GM18868 (cell line): ENCODE measurements around the gene ARHGAP18.

Experiments
- ATAC-seq: cut with Tn5 transposase; IDR thresholded peaks from one replicate; pipeline ENCODE4 v1.9.1; 2021; ENCODE audit warnings: mild to moderate bottlenecking, moderate library complexity; ENCODE audit not compliant: unreplicated experiment

Gene ARHGAP18

DNA sequence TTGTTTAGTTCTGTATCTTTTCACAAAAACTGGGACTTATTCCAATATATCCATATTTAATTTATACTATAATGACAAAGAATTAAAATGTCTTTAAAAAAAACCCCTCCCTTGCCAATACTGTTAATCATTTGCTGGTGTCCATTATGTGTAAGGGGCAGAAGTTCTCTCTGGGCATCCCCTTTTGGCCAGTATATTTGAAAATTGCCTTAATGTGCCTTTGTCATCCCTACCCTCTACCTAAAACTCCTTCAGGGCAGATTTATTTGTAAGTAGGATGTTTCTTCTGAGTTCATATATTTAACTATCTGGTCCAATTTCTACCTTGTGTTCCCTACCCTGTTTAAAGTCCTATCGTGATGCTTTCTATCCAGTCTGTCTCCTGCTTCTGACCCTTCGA, 62.9 kb downstream of the ARHGAP18 start:
- ATAC-seq, result peak; percentile 32

GRCh38 chr6:129646642-129647041, 63.3 kb downstream of the ARHGAP18 start:
- ATAC-seq, result peak; percentile 85

GRCh38 chr6:129645830-129646579, 64.0 kb downstream of the ARHGAP18 start:
- ATAC-seq, result no peak

- no peak for ATAC-seq
Measured at GRCh38 chr6:129645106-129645829, 64.7 kb downstream of the ARHGAP18 start.

DNA sequence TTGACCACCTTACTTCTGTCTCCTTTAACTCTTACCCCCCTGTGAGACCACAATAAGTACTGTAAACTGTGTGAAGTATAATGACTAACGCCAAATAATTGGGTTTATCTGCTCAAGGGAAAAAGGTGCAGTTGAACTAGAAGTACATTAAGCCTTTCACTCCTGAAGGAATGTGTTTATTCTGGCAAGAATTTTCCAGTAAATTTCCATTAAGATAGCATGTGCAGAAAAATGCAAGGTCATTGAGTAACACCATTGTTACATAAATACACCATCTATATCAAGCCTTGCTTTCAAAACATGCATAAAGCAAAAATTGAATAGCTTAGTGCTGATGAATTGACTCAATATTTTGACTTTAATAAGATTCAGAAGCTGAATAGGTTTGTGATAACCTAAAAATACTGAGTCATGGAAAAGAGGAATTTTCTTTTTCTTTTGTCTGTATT, 65.4 kb downstream of the ARHGAP18 start:
- no peak for ATAC-seq

DNA sequence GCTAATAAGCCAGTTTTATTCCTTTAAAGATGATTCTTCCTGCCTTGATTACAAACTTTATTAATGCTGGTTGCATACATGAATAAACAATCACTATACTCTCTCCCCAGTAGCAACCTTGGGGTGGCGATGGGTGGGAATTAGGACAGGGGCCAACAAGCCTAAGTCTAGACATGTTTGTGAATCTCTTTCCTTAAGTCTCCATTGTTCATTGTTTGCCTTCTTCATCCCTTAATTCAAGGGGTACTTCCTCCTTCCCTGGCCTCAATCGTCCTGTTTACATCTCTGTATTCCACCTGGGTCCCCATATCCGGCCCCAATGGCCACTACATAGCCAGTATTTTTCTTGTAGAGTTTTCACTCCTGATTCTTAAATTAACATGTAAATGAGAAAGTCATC, 66.0 kb downstream of the ARHGAP18 start:
- no peak for ATAC-seq

DNA sequence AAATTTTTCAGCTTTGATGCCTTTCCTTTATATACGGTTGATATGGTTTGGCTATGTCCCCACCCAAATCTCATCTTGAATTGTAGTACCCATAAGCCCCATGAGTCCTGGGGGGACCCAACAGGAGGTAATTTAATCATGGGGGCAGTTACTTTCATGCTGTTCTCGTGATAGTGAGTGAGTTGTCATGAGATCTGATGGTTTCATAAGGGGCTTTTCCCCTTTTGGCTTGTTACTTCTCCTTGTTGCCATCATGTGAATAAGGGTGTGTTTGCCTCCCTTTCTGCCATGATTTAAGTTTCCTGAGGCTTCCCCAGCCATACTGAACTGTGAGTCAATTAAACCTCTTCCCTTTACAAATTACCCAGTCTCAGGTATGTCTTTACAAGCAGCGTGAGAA, 66.8 kb downstream of the ARHGAP18 start:
- ATAC-seq, result no peak

- no peak for ATAC-seq
Measured at GRCh38 chr6:129642322-129642721, 67.7 kb downstream of the ARHGAP18 start.

DNA sequence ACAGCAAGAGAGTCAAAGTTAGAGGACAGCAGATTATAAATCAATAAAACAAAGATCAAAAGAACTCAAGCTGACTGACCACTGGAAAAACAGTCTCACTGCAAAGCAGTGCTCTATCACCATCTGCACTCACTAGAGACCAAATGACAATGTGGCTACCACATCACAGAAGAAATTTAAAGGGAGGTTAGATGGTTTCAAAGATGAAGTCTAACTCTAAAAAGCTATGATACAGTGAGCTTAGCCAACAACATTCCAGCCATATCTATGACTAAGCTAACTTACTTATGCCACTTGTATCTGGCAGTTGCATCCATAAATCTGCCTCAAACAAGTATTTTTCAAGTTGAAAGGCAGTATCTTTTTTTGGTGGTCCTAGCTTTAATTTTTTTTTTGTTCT, 68.6 kb downstream of the ARHGAP18 start:
- no peak for ATAC-seq

DNA sequence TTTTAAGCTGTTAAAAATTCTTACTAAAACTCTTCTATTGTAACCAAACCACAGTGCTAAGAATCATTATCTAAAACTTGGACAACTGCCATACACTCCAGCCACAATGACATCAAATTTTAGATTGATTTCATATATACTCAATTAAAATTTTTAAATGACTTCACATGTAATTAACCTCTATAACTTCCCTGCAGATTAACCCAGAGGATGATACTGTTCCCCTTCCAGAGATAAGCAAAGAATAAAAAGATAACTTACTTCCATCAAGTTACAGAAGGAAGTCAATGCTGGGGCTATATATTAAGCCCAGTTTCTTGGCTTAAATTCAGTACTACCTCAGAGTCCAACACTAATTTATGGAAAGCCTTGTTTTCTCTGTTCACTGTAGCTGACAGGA, 71.3 kb downstream of the ARHGAP18 start:
- no peak for ATAC-seq

DNA sequence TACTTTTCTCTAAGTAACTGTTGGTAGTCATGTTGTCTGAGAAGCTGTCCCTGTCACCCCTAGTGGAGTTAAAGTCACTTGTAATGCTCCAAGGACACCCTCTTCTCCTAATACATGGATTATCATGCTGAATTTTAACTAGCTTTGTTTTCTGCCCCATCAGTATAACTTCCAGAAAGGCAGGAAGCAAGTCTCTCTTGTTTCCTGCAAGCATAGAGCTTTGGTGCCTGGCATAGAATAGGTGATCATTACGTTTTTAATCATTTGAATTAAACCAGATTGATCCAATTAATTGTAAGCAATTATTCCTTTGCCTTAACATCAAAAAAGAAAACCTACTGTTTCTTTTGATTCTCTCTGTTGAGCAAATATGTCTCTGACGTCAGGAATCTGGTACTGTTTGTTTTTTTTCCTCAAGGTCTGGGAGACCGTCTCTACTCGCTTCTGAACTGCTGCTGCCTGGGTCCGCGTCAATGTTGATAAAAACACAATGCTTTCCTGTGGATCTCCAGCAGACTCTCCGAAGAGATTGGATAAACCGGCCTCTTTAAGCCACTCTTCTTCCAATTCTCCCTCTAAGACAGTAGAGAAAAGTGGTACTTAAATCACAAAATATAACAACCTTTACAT, 71.8 kb downstream of the ARHGAP18 start:
- no peak for ATAC-seq

- ATAC-seq, result no peak
Measured at GRCh38 chr6:129637340-129638054, 72.5 kb downstream of the ARHGAP18 start.

GRCh38 chr6:129635396-129636130, 74.4 kb downstream of the ARHGAP18 start:
- no peak for ATAC-seq

GRCh38 chr6:129634411-129635230, 75.4 kb downstream of the ARHGAP18 start:
- no peak for ATAC-seq

- no peak for ATAC-seq
Measured at GRCh38 chr6:129633529-129633928, 76.4 kb downstream of the ARHGAP18 start.

DNA sequence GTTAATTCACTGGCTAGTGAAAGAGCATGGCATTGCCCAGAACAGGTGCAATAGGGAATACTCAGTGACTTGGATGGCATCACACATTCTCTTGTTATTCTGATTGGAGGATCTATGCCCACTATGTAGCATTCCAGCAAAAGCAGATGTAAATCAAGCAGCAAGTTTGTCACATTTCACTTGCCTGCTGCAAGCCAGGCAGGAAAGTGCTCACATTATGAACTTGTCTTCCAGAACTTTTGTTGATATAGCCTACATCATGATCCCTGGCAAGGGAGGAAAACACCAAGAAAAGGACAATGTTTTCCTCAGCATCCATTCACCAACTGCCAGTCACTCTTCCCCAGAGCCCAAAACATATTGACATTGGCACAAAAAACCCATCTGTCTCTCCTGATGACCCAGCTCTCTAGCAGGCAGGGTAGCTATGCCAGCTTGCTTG, 77.8 kb downstream of the ARHGAP18 start:
- no peak for ATAC-seq

DNA sequence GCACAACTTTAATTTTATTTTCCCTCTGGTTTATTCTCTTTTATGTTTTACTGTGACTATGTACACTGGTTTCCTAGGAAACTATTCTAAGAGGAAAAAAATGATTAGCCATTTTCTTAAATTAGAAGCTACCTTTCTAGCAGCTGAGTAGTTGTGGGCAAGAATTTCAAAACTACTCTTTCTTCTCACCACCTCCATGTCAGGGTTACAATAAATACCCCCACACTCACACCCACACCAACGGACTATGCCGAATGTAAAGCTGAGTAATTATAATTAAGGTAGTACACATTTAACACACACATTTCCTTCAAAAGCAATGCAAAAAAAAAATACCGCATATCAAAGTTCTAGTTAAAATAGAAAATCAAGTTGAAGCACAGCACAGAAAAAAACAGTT, 78.9 kb downstream of the ARHGAP18 start:
- ATAC-seq, result no peak

DNA sequence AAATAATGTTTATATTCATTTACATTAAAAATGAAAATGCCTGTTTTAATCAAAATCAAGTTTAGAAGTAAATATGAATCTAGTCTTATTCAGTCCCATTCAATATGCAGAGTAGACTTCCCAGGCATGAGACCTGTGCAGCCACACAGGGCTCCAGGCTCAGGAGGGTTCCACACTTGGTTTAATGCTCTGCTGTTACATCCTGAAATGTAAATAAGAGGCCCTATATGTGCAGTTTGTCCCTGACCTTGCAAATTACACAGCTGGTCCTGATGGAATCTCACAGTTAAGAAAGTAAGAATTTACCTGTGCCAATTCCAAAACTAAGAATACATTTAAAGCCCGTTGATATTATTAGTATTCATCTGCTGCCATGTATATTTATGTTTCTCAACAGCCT, 79.4 kb downstream of the ARHGAP18 start:
- no peak for ATAC-seq

DNA sequence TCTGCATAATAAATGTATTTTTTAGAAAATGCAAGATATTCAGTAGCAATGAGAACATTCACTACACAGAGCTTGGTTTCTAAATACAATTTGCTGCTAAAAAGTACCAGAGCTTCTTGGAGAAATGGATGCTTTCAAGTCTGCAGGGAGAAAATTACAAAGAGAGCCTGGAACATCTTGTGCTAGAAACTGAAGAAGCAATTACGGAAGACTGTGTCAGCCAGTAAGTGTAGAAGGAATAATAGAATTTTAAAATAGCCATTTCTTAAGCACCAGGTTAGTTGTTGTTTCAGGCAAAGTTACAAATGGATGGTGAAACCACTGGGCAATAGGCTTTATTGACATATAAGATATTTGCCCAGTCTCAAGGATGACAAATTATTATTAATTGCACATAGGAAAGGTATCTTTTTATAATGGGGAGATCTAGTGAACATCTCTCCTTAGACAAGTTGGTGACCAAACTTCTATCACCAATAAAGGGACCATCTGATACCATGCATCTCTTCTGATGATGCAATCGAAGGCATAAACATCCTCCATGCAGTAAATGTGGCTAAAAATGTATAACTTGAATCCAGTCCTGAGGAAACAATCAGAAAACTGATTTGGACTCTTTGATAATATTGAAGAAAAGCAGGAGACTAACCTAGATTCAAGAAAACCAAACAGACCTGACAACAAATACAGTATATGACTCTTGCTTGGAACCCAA, 81.7 kb downstream of the ARHGAP18 start:
- no peak for ATAC-seq
